GM12875 (cell line): ENCODE measurements around the gene GLRX3.
"Not testable (repeated sequence)": the region's sequence is repeated elsewhere in the genome, so short reads cannot be mapped to it uniquely, and the experiment has no call there.

ENCODE experiments used
- H3K4me3 ChIP-seq: one replicate; pipeline ENCODE4 v1.5.1; 2011; ENCODE audit warnings: low read depth, low read length, control low read depth
- TF ChIP-seq, protein P1 (sequence below): IDR thresholded peaks from 2 replicates; pipeline ENCODE4 v1.5.1; 2011; ENCODE audit warnings: low read depth, mild to moderate bottlenecking, control low read depth, inconsistent platforms, low read length, moderate library complexity, borderline replicate concordance; ENCODE audit not compliant: insufficient read depth

GLRX3 gene

DNA sequence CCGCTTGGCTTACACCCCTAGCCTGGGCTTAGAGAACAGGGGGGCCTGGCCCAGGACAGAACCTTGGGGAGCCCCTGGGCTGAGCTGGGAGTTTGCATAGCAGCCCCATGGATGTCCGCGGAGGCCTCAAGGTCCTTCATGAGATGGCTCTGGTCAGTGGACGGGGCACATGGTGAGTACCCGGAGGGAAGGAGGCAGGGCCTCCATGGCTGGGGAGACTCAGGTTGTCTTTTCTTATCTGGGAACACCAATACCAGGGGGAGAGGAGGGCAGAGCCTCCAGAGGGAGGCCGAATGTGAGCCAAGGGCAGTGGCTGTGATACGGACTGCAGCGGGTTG, 64.8 kb downstream of the GLRX3 start:
- no peak overlapping the region for H3K4me3 ChIP-seq
- TF ChIP-seq, protein P1, sequence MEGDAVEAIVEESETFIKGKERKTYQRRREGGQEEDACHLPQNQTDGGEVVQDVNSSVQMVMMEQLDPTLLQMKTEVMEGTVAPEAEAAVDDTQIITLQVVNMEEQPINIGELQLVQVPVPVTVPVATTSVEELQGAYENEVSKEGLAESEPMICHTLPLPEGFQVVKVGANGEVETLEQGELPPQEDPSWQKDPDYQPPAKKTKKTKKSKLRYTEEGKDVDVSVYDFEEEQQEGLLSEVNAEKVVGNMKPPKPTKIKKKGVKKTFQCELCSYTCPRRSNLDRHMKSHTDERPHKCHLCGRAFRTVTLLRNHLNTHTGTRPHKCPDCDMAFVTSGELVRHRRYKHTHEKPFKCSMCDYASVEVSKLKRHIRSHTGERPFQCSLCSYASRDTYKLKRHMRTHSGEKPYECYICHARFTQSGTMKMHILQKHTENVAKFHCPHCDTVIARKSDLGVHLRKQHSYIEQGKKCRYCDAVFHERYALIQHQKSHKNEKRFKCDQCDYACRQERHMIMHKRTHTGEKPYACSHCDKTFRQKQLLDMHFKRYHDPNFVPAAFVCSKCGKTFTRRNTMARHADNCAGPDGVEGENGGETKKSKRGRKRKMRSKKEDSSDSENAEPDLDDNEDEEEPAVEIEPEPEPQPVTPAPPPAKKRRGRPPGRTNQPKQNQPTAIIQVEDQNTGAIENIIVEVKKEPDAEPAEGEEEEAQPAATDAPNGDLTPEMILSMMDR = no peak

DNA sequence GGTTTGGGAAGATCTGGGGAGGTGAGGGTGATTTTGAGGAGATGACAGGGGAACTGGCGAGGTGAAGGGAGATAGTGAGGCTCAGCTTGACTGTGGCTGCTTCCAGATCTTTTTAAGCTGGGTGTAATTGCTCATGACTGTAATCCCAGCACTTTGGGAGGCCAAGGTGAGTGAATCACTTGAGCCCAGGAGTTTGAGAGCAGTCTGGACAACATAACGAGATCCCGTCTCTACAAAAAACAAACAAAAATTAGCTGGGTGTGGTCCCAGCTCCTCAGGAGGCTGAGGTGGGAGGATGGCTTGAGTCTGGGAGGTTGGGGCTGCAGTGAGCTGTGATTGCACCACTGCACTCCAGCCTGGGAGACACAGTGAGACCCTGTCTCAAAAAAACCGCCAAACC, 66.0 kb downstream of the GLRX3 start:
- not testable (repeated sequence) for H3K4me3 ChIP-seq

DNA sequence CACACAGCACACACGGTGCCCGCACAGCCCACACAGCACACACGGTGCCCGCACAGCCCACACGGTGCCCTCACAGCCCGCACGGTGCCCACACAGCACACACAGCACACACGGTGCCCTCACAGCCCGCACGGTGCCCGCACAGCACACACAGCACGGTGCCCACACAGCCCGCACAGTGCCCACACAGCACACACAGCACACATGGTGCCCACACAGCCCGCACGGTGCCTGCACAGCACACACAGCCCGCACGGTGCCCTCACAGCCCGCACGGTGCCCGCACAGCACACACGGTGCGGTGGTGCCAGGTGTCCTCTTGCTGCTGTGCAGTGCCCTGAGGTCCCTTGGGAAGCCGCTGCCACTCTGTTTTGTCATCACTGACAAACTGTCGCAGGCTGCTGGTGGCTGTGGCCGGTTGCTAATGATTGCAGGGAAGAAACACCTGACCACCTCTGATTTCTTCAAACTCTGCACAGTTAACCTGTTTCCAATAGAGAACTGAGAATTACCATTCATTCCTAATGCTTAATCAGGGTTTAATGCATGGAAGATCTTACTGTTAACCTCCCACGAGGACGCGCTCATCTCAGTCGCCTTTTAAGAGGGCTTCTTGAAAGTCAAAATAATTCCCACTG, 66.9 kb downstream of the GLRX3 start:
- TF ChIP-seq, protein P1 = no peak
- H3K4me3 ChIP-seq = no peak overlapping the region

DNA sequence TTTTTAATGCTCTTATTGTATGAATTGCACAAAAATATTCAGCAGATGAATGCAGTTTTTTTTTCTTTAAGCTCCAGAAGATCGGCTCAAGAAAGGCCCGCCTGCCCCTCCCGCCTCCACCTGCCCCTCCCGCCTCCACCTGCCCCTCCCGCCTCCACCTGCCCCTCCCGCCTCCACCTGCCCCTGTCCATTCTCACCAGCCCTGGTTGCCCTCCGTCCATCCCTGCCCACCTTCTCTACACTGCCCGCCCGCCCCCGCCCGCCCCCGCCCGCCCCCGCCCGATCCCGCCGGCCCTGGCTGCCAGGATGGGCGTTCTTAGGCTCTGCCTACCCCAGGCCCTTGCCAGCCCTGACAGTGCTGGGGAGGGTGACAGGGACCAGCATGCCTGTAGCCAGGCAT, 67.4 kb downstream of the GLRX3 start:
- H3K4me3 ChIP-seq = no peak overlapping the region
- TF ChIP-seq, protein P1 = no peak

GRCh38 chr10:130206216-130206737, 70.1 kb downstream of the GLRX3 start:
- TF ChIP-seq, protein P1 = no peak
- no peak overlapping the region for H3K4me3 ChIP-seq

- no peak overlapping the region for H3K4me3 ChIP-seq
- TF ChIP-seq, protein P1 = no peak
Measured at GRCh38 chr10:130207205-130207604, 71.0 kb downstream of the GLRX3 start.

- no peak overlapping the region for H3K4me3 ChIP-seq
- TF ChIP-seq, protein P1 = no peak
Measured at GRCh38 chr10:130208807-130209206, 72.6 kb downstream of the GLRX3 start.

DNA sequence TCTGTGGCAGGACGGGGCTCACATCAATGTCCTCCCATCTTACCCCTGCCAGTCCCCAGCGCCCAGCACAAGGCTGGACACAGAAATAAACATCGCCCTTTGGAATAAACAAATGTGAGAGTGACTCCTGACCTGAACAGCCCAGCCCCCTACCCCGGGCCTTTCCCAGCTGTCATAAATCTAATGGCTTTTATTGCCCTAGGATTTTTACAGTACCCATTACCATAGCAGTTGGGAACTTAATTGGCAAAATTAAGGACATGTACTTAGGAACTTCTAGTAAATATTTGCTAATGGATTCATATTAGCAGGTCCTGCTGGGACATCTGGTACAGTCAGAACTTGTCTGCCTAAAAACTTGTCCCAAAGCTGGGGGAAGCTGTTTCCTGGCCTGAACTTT, 76.6 kb downstream of the GLRX3 start:
- TF ChIP-seq, protein P1 = no peak
- H3K4me3 ChIP-seq = no peak overlapping the region
